ENCODE data around the gene TENT5C.
"Not testable (repeated sequence)": the region's sequence is repeated elsewhere in the genome, so short reads cannot be mapped to it uniquely, and the experiment has no call there.

Gene TENT5C

DNA sequence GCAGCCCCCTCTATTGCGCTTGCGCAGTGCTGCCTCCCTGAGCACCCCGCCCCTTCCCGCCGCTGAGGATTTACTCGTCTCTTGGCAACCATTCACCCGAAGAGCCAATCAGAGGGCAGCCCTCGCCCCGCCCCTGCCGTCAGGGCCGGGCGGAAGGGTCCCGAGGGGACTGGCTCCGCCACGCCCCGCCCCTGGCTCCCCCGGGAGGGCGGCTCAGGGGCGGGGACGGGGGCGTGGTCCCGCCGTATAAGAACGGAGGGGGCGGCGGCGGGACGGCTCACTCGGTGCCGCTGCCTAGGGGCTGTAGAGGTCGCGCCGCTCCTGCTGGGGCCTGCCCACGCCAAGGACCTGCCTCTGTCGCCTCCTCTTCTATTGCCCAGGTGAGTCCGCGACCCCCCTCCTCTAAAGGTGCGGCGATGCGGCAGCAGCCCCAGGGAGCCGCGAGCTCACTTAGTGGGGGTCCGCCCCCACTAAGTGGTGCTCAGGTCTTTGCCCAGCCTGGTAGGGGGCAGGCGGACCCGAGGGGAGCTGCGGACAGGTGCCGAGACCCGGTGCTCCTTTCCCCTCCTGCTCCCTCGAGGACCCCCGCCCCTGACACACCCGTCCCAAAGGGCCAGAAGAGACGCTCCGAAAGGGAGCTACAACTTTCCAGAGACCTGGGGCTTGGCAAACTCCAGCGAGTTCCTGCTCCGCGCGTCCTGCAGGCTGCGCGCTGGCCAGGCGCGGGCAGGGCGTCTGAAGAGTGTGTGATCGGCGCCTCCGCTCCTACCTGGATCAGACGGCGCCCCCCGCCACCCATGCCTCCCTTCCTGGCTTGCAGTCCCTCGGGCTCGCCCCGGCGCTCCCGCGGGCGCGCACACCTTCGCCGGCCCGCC is at the start of gene TENT5C:
TSS of gene TENT5C (plus strand) at position 275 of the 875 bp plus-strand sequence. CDS start 16,821 bp downstream, outside the sequence.
- peak; percentile 95 to 96 for DNase-seq

- DNase-seq = peak; percentile 49 to 58
These were observed 49.5 kb upstream of the TENT5C start for GRCh38 chr1:117556341-117556740.

- DNase-seq = no peak
These were observed 48.9 kb upstream of the TENT5C start for GRCh38 chr1:117556976-117557375.

DNA sequence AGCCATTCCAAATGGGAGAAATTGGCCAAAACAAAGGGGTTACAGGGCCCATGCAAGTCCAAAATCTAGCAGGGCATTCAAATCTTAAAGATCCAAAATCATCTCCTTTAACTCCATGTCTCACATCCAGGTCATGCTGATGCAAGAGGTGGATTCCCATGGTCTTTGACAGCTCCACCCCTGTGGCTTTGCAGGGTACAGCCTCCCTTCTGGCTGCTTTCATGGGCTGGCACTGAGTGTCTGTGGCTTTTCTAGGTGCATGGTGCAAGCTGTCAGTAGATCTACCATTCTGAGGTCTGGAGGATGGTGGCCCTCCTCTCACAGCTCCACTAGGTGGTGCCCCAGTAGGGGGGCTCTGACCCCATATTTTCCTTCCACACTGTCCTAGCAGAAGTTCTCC is 47.4 kb upstream of the TENT5C start:
- DNase-seq = not testable (repeated sequence)

DNA sequence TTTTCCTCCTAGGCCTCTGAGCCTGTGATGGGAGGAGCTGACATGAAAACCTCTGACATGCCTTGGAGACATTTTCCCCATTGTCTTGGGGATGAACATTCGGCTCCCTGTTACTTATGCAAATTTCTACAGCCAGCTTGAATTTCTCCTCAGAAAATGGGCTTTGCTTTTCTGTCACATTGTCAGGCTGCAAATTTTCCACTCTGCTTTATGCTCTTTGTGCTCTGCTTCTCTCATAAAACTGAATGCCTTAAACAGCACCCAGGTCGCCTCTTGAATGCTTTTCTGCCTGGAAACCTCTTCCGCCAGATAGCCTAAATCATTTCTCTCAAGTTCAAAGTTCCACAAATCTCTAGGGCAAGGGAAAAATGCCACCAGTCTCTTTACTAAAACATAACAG is 46.7 kb upstream of the TENT5C start:
- no peak for DNase-seq

DNA sequence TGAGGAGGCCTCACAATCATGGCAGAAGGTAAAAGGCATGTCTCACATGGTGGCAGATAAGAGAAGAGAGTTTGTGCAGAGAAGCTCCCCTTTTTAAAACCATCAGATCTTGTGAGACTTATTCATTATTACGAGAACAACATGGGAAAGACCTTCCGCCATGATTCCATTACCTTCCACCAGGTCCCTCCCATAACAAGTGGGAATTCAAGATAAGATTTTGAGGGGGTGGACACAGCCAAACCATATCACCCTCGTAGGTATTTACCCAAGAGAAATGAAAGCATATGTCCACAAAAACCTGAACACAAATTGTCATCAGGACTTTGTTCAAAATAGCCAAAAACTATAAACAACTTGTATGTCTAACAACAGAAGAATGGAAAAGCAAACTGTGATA is 45.9 kb upstream of the TENT5C start:
- DNase-seq = no peak

- DNase-seq = no peak
These were observed 44.8 kb upstream of the TENT5C start for GRCh38 chr1:117561071-117561470.

DNA sequence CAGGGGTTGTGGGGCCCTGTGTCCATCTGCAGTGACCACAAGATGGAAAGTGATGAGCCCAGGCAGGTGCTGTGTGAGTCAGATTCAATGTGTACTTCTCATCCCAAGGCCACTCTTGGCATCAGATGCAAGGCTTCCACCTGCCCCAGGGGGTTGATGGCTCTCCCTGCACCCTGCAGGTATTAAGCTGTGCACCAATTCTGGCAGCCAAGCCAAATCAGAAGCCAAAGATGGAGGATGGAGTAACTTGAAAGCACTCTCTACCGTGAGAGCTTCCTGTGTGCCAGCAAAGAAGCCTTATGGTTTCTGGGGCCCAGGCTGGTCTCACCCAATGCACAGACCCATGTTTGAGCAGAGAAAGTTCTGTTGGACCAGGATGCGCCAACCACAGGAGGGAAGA is 44.3 kb upstream of the TENT5C start:
- DNase-seq = no peak

DNA sequence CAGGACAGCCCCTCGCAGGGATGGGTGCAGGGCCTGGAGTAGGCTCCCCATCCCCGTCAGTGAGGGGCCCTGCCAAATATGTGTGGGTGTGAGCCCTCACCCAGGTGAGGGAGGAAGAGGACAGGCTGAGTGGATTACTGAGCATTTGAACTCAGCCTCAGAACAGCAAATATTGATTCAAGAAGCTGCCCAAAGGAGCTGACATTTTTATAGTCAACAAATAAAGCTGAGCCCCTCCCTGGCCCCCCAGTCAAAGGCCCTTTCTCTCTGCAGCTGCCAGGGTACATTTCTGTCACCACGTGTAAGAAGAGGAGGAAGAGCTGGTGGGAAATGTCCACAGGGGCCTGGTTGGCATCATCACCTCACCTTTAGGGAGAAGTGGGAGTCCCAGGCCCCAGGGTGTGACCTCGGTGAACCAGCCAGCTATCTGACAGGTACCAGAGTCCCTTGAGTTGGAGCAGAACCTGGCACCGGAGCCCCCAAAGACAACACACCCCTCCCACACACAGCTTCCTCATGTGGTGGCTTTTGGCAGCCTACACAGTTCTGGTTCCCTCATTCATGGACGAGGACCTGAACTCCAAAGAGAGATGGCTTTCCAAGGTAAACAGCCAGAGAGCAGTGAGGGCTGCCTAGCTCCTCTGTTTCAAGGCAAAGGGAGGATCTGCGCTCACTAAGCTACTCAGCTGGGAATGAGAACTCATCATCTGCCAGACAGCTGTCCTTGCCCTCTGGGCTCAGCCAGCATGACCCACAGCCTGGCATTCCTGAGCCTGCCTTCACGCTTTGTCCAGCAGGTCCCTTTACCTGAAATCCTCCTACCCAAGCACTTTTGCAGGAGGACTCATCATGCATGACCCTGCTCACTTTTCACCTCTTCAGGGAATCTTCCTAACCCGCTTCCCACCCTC is 43.0 kb upstream of the TENT5C start:
- DNase-seq = peak in 1 of 2 experiments; percentile 8

DNA sequence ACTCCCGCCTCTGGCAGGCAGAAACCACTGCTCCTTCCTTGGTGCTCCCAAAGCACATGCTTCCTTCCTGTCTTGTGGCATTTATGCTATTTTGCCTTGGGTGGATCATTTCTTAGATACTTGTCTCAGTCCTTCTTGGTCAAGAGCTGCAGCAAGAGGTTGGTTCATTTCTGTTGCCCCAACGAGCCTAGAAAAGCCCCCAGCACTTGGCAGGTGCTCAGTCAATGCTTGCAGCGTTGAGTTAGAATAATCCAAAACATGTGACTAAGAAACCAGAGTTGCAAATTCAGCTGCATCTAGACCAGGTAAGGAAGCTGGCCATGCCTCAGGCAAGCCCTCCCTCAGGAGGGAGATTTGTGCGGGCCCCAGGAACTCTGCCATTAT is 42.4 kb upstream of the TENT5C start:
- no peak for DNase-seq

DNA sequence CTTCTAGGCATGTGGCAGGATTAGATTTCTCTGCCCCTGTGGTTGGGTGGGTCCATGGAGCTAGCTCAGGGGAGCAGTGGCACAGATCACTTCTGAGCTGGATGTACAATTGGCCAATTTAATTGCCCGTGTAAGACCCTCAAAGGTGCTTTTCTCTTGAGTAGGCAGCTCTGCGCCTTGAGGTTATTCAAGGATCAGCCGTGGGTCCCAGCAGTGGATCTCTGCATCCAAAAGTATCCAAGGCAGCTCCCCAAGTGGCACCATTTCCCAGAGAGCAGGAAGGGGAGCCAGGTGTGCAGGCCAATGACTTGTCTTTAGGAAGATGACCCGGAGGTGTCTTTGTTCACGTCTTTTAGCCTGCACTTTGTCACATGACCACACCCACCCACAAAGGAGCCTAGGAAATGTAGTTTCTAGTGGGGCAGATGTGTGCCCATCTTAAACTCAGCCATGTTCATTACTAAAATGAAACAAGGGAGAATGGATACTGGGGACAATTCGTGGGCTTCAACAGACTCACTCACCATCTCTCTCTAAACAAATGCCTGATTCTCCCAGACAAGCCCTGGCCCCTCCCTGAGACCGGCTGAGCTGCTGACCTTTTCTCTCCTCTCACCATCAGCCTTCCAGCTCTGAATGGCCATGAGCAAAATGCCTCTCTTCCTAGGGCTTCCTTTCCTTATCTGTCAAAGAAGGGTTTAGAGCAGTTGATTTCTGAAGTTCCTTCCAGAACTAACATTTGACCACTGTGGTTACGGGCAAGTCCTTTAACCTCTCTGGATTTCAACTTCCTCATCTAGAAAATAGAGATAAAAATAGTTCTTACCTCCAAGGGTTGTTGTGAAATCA is 41.4 kb upstream of the TENT5C start:
- peak; percentile 33 to 36 for DNase-seq

GRCh38 chr1:117565076-117565556 is 40.7 kb upstream of the TENT5C start:
- DNase-seq = no peak

DNA sequence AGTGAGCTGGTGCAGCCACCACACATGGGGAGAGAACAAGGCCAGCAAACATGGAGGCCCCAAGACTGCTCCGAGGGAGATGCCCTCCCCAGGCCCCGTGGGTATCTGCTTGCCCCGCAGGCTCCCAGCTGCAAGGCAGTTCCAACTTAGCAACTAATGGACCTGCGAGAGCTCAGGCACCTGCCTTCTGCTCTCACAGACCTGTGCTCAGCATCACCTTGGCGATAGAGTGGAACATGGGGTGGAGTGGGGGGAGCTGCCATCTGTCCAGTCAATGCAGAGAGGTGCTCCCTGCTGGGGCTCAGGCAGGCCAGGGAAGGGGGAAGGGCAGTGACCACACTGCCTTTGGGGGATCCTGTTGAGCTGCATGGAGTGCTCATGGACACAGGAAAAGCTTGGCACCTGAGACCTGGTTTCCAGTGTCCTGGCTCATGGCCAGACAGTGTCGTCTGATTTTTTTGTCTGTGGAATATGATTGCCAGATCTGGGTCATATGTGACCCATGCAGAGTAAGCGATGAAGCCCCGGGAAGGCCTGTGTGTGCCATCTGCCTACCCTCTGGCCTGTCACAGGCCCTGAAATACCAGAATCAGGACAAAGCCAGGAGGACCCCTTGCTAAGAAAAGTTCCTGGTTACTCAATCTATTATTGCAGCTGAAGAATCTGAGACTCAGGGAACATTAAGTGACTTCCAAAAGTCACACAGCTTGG is 39.9 kb upstream of the TENT5C start:
- DNase-seq = no peak

DNA sequence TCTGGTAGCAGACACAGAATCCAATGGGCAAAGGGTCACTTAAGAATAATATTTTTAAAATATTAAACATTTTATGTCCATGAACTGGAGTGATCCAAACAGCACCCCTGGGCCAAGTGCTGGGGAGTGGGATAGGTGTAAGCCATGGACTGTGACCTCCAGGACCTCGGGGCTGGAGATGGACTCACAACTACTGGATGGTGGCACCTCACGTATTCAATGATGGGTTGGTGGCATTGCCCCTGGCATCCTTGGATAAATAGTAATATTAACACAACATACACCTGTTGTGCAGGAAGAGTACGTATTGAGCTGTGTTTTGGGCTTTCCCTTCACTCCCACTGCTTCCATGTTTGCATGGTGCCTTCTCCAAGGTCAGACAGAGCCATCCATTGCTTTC is 39.3 kb upstream of the TENT5C start:
- DNase-seq = no peak

GRCh38 chr1:117567435-117567834 is 38.4 kb upstream of the TENT5C start:
- DNase-seq = no peak

DNA sequence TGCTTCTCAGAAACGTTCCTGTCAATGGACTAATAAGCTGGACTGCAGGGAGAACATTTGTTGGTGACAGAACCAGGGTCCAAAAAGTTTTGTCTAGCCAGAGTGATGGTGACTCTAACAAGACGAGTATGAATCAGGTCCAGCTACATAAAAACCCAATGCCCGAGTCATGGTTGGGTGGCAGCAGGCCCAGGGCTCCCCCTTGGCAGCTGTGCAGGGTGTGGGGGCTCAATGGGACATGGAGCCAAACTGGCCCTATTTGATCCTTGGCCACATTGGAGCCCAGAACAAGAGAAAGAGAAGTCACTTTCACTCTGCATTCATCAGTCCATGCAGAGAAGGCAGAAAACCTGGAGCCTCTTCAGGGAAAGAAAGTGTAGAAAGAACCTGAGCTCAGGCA is 37.9 kb upstream of the TENT5C start:
- no peak for DNase-seq

DNA sequence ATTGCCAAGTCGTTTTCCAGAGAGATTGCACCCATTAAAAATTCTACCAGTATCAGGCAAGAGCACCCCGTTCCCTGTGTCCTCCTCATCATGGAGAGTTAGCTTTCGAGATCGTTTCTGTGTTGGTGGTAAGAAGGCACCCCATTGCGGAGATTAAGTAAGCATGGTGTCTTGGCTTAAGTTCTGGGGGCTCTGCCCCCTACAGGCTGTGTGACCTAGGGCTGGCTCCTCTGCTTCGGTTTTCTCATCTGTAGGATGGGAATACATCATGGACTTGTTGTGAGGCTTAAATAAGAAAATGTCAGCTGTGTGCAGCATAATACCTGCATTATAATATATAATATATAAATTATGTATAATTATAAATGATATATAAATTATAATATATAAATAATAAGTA is 36.8 kb upstream of the TENT5C start:
- DNase-seq = no peak

- DNase-seq = no peak
These were observed 36.0 kb upstream of the TENT5C start for GRCh38 chr1:117569856-117570255.

GRCh38 chr1:117570988-117571409 is 34.8 kb upstream of the TENT5C start:
- DNase-seq = no peak

DNA sequence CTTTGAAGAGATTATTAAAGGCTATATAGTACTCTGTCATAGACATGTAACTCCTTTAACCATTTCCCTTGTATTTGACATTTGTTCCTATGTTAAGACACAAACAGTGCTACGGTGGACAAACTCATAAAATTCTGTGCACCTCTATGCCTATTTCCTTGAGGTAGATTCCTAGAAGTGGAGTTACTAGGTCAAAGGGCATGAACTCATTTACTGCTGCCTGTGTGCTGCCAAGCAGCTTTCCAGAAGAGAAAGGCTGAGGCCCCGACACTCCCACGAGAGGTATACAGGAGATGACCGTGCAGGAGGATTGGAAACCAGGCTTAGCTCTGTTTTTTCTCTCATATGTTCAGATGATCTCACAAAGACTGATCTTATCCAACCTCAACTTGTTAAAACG is 34.4 kb upstream of the TENT5C start:
- no peak for DNase-seq

- peak in 1 of 2 experiments; percentile 28 for DNase-seq
These were observed 33.3 kb upstream of the TENT5C start for GRCh38 chr1:117572546-117572945.
